Measurements from ENCODE around the gene CNGA1.

Gene CNGA1

GRCh38 chr4:48037117-48037462, 20.6 kb upstream of the CNGA1 start:
- no peaks in the 10 kb centered on the region for H3K36me3 ChIP-seq (ENCODE audit: insufficient read depth, low read length)
- H3K4me1 ChIP-seq (ENCODE audit: insufficient read depth, low read length, poor library complexity, severe bottlenecking), result no peaks in the 10 kb centered on the region
- TF ChIP-seq EZH2phosphoT487 (IDR thresholded peaks at IDR 0.05; ENCODE audit: borderline replicate concordance) (no peak), CTCF (conservative IDR thresholded peaks at IDR 0.05; ENCODE audit: low read length) (no peak)
- H3K4me2 ChIP-seq (ENCODE audit: low read depth, low read length, poor library complexity, severe bottlenecking), result no peak overlapping the region
- H3K9me2 ChIP-seq (replicated peaks; ENCODE audit: low read depth, low read length), result no peaks in the 10 kb centered on the region
- H3K9me3 ChIP-seq (ENCODE audit: insufficient read depth, low read depth, low read length), result no peaks in the 10 kb centered on the region
- no peaks in the 10 kb centered on the region for H3F3A ChIP-seq (ENCODE audit: low read depth)
- no peaks in the 10 kb centered on the region for H3K79me2 ChIP-seq (ENCODE audit: insufficient read depth, low read length)
- no peak overlapping the region for H3K9ac ChIP-seq (ENCODE audit: low read depth, low read length, poor library complexity, severe bottlenecking)
- no peak overlapping the region for H3K4me3 ChIP-seq (ENCODE audit: low read length, poor library complexity, severe bottlenecking)
- no peaks in the 10 kb centered on the region for H4K20me1 ChIP-seq (ENCODE audit: insufficient read depth, low read length, poor library complexity, severe bottlenecking)
- H2AFZ ChIP-seq (ENCODE audit: low read length), result no peak overlapping the region
- no peaks in the 10 kb centered on the region for H3K27me3 ChIP-seq (ENCODE audit: insufficient read depth, low read length, poor library complexity, severe bottlenecking)

DNA sequence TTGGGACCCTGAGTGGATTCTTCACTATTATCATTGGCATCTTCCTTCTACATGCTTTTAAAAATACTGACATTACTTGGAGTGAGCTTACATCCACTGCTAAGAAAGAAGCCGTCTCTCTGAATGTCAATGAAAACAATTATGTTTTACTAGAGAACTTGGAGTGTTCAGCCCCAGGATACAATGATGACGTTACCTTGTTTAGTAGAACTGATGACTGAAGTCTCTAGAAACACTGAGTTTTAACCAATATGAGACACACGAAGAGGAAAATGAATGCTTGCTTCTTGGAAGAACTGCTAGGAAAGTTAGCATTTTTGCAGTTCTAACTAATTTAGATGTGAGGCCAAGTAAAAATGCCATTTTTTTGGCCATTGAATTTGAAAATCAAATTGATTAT, 19.5 kb upstream of the CNGA1 start:
- Histone ChIP-seq H3K9ac (ENCODE audit: low read depth, low read length, poor library complexity, severe bottlenecking) (no peak overlapping the region), H3K4me3 (ENCODE audit: low read length, poor library complexity, severe bottlenecking) (no peak overlapping the region), H2AFZ (ENCODE audit: low read length) (no peak overlapping the region), H3K4me2 (ENCODE audit: low read depth, low read length, poor library complexity, severe bottlenecking) (no peak overlapping the region), H4K20me1 (ENCODE audit: insufficient read depth, low read length, poor library complexity, severe bottlenecking) (no peaks in the 10 kb centered on the region), H3K36me3 (ENCODE audit: insufficient read depth, low read length) (no peaks in the 10 kb centered on the region), H3F3A (ENCODE audit: low read depth) (no peaks in the 10 kb centered on the region), H3K79me2 (ENCODE audit: insufficient read depth, low read length) (no peaks in the 10 kb centered on the region), H3K27me3 (ENCODE audit: insufficient read depth, low read length, poor library complexity, severe bottlenecking) (no peaks in the 10 kb centered on the region), H3K9me3 (ENCODE audit: insufficient read depth, low read depth, low read length) (no peaks in the 10 kb centered on the region), H3K4me1 (ENCODE audit: insufficient read depth, low read length, poor library complexity, severe bottlenecking) (no peaks in the 10 kb centered on the region), H3K9me2 (replicated peaks; ENCODE audit: low read depth, low read length) (no peaks in the 10 kb centered on the region)
- TF ChIP-seq CTCF (conservative IDR thresholded peaks at IDR 0.05; ENCODE audit: low read length), result no peak
- no peak for TF ChIP-seq EZH2phosphoT487 (IDR thresholded peaks at IDR 0.05; ENCODE audit: borderline replicate concordance)

GRCh38 chr4:48033825-48034413, 17.4 kb upstream of the CNGA1 start:
- Histone ChIP-seq H3K27me3 (ENCODE audit: insufficient read depth, low read length, poor library complexity, severe bottlenecking) (no peaks in the 10 kb centered on the region), H4K20me1 (ENCODE audit: insufficient read depth, low read length, poor library complexity, severe bottlenecking) (no peaks in the 10 kb centered on the region), H3K9me3 (ENCODE audit: insufficient read depth, low read depth, low read length) (no peaks in the 10 kb centered on the region), H3K36me3 (ENCODE audit: insufficient read depth, low read length) (no peaks in the 10 kb centered on the region), H3K9me2 (replicated peaks; ENCODE audit: low read depth, low read length) (no peaks in the 10 kb centered on the region), H3K4me3 (ENCODE audit: low read length, poor library complexity, severe bottlenecking) (no peak overlapping the region), H3K79me2 (ENCODE audit: insufficient read depth, low read length) (no peaks in the 10 kb centered on the region), H3K4me1 (ENCODE audit: insufficient read depth, low read length, poor library complexity, severe bottlenecking) (no peaks in the 10 kb centered on the region), H3K9ac (ENCODE audit: low read depth, low read length, poor library complexity, severe bottlenecking) (no peak overlapping the region), H3K4me2 (ENCODE audit: low read depth, low read length, poor library complexity, severe bottlenecking) (no peak overlapping the region), H2AFZ (ENCODE audit: low read length) (no peak overlapping the region), H3F3A (ENCODE audit: low read depth) (no peaks in the 10 kb centered on the region)
- TF ChIP-seq CTCF (conservative IDR thresholded peaks at IDR 0.05; ENCODE audit: low read length) (peak; percentile 86), EZH2phosphoT487 (IDR thresholded peaks at IDR 0.05; ENCODE audit: borderline replicate concordance) (no peak)

Data from Loucy (cell line).